Stomach (tissue), 9 donors: ENCODE data around the gene MUC12. TPM values are rescaled to one million over a fixed set of nuclear protein-coding genes. Genes with fewer than 3 reads are reported as not detected.

Experiments
- DNase-seq, 2 donors: peaks; one replicate each; pipeline versions ENCODE4 v3.0.0 to v3.0.0-alpha.2; 2013 to 2019
- H3K27ac ChIP-seq, 5 donors: fragments of 200-600 bp in 4 of 5; sonication (generic) in 4 of 5; one replicate each; pipeline ENCODE4 v1.5.1; 2013 to 2019; ENCODE audit warnings: mild to moderate bottlenecking in 1 of 5, moderate library complexity in 1 of 5
- H3K27me3 ChIP-seq, 3 donors: fragments of 200-600 bp; sonication (generic); one replicate each; pipeline ENCODE4 v1.5.1; 2017 to 2019; ENCODE audit warnings: mixed run types in 1 of 3
- H3K36me3 ChIP-seq, 4 donors: fragments of 200-600 bp; sonication (generic); 1 replicate in 3 of 4; 2 replicates in 1 of 4; pipeline ENCODE4 v1.5.1; 2016 to 2019
- H3K4me1 ChIP-seq, 4 donors: fragments of 200-600 bp; sonication (generic); one replicate each; pipeline ENCODE4 v1.5.1; 2016 to 2019
- H3K4me3 ChIP-seq, 4 donors: fragments of 200-600 bp; sonication (generic) in 3 of 4; one replicate each; pipeline ENCODE4 v1.5.1; 2016 to 2019; ENCODE audit warnings: mild to moderate bottlenecking in 1 of 4
- H3K9me3 ChIP-seq, 4 donors: fragments of 200-600 bp; sonication (generic); one replicate each; pipeline ENCODE4 v1.5.1; 2016 to 2019
- EP300 ChIP-seq: sonication (generic); formaldehyde crosslinking; IDR thresholded peaks from one replicate; pipeline ENCODE4 v1.6.1; 2017; ENCODE audit warnings: antibody characterized with exemption
- POLR2A ChIP-seq, 4 donors: fragments of 450-650 bp; IDR thresholded peaks; one replicate each; pipeline ENCODE4 v1.6.1; 2016; ENCODE audit warnings: antibody characterized with exemption in 4 of 4, control low read depth in 2 of 4, mild to moderate bottlenecking in 1 of 4, moderate library complexity in 1 of 4
- POLR2AphosphoS5 ChIP-seq, 3 donors: sonication (generic); formaldehyde crosslinking; IDR thresholded peaks; one replicate each; pipeline ENCODE4 v1.6.1; 2016; ENCODE audit warnings: antibody characterized with exemption in 3 of 3
- WGBS, 5 donors: extraction: QIAGEN DNeasy Blood & Tissue Kit in 3 of 5; methylation state at CpG; one replicate each; pipeline versions ENCODE4 v1.1.5 to v1.1.7; 2013 to 2018; 5-methylcytosine and 5-hydroxymethylcytosine counted together
- intact Hi-C: fragments of 100-400 bp; cut with DNase I; formaldehyde crosslinking; loops from one replicate; pipeline ENCODE4 v1.15.1; 2023; ENCODE audit warnings: low total_unique reads
- polyA plus RNA-seq, 3 donors: library from polyadenylated mRNA; stranded (reverse); fragments of 200-250 nt; gene quantifications; one replicate each; pipeline ENCODE4 v1.2.3, GENCODE V29; 2013
- total RNA-seq, 5 donors: library from RNA; depleted of rRNA; stranded (reverse); fragments of >200 nt; gene quantifications; one replicate each; pipeline versions ENCODE4 v1.1.0 to v1.2.3, GENCODE V29; 2014 to 2016
- TF ChIP-seq, protein P1 (sequence below), 7 experiments: fragments of 450-650 bp in 4 of 7; fragments of 200-600 bp in 3 of 7; sonication (generic) in 3 of 7; IDR thresholded peaks; one replicate each; pipeline ENCODE4 v1.5.1; 2016 to 2019; ENCODE audit warnings: antibody characterized with exemption in 7 of 7, control low read depth in 2 of 7, mild to moderate bottlenecking in 1 of 7
- donor health status: healthy with polysubstance abuse.
- donor health status: Bipolar disorder and iron deficiency.
- donor health status: healthy.

MUC12 gene
- total and polyA plus RNA-seq, 8 donors, result under 0.01 to 76.8 (median 1.4) TPM; not detected in 1

DNA sequence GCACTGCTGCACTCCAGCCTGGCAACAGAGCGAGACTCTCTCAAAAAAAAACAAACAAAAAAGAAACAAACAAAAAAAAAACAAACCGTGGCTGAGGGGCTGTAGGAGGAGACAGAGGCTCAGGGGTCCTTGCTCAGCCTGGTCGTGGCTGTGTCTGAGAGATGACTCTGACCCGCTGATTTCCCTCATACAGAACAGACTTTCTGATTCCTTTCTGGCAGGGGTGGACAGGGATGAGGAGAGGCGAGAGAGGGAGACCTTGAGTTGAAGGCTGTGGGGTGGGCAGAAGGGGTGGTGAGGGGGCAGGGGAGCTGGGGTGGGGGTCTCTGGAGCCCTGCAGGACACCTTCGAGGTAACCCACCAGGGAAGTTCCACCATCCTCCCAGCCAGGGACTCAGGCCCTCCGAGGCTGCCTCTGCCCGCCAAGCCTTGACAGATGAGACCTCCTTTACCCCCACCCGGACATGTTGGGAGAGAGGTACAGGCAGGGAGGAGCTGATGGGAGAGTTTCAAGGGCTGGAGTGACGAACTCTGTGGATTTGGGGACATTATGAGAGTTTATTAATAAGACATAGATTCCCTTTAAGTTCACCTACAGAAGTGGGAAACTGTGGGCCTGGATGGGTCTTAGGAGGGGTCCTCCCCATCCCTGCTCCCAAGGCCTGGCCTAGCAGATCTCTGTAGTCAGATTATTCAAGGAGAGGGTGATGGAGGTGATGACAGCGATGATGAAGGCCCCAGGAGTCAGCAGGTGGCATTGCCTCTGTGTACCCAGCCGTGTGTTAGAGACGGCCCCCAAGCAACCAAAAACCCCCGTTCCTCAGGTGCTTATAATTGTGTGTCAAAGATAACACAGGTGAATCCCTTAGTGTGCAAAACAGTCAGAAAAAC, 2.0 kb downstream of the MUC12 start:
- TF ChIP-seq POLR2A (IDR thresholded peaks at IDR 0.05) (no peak), EP300 (no peak), POLR2AphosphoS5 (IDR thresholded peaks at IDR 0.05) (no peak)
- TF ChIP-seq, protein P1, sequence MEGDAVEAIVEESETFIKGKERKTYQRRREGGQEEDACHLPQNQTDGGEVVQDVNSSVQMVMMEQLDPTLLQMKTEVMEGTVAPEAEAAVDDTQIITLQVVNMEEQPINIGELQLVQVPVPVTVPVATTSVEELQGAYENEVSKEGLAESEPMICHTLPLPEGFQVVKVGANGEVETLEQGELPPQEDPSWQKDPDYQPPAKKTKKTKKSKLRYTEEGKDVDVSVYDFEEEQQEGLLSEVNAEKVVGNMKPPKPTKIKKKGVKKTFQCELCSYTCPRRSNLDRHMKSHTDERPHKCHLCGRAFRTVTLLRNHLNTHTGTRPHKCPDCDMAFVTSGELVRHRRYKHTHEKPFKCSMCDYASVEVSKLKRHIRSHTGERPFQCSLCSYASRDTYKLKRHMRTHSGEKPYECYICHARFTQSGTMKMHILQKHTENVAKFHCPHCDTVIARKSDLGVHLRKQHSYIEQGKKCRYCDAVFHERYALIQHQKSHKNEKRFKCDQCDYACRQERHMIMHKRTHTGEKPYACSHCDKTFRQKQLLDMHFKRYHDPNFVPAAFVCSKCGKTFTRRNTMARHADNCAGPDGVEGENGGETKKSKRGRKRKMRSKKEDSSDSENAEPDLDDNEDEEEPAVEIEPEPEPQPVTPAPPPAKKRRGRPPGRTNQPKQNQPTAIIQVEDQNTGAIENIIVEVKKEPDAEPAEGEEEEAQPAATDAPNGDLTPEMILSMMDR (IDR thresholded peaks at IDR 0.05), result no peak

DNA sequence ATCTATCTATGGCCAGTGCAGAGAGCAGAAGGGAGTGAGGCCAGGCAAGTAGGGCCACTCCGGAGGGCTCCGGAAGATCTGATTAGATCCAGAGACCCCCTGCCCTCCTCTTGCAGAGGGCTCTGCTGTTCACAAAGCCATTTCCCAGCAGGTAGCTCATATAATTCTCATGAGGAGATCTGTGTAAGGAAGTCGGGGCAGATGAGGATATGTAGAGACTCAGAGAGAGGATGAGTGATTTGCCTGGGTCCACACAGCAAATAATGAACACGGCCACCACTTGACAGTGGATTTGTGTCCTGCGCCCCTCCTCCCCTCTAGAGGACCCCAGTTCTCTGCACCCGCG, 2.6 kb downstream of the MUC12 start:
- Histone ChIP-seq H3K27ac (no peak overlapping the region), H3K36me3 (no peaks in the 10 kb centered on the region), H3K9me3 (peaks cover 0 to 10% (median 8%) of the 10 kb centered on the region in 4 donors), H3K27me3 (peaks cover 6 to 73% (median 21%) of the 10 kb centered on the region in 3 donors), H3K4me1 (peaks cover 0 to 5% (median 2%) of the 10 kb centered on the region in 4 donors), H3K4me3 (no peak overlapping the region)
- no peak for DNase-seq
- no peak for TF ChIP-seq POLR2AphosphoS5 (IDR thresholded peaks at IDR 0.05)
- intact Hi-C loops, result no loop called here
- 43 to 50% (median 47%) methylated on average over 7 of the region's 7 CpGs for WGBS, 5 donors

More for the DNA sequence above, 2.0 kb downstream of the MUC12 start:
- intact Hi-C loops, result no loop called here
- Histone ChIP-seq H3K36me3 (no peaks in the 10 kb centered on the region), H3K4me3 (no peak overlapping the region), H3K27ac (no peak overlapping the region), H3K9me3 (peaks cover 0 to 10% (median 8%) of the 10 kb centered on the region in 4 donors), H3K27me3 (peaks cover 13 to 79% (median 27%) of the 10 kb centered on the region in 3 donors), H3K4me1 (peaks cover 5 to 11% (median 8%) of the 10 kb centered on the region in 4 donors)
- 41 to 52% (median 44%) methylated on average over 14 of the region's 14 CpGs for WGBS, 5 donors
- no peak for DNase-seq

DNA sequence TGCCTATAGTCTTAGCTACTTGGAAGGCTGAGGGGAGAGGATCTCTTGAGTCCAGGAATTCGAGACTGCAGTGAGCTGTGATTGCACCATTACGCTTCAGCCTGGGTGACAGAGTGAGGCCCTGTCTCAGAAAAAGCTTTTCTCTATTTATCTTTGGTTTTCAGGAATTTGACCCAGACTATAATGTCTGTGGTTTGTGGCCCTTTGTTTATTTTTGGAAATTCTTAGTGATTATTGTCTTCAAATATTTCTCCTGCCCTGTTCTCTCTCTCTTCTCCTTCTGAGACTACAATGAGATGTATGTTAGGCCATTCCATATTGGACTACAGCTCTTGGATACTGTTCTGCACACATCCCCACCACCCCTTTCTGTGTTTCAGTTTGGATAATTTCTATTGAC, 4.7 kb downstream of the MUC12 start:
- WGBS, 5 donors, result 59 to 86% (median 77%) methylated on average over 2 of the region's 2 CpGs
- no peak for DNase-seq
- intact Hi-C loops, result no loop called here
- no peak overlapping the region for H3K4me3 ChIP-seq
- no peaks in the 10 kb centered on the region for H3K36me3 ChIP-seq
- peaks cover 0 to 52% (median 9%) of the 10 kb centered on the region in 3 donors for H3K27me3 ChIP-seq
- H3K4me1 ChIP-seq, result no peaks in the 10 kb centered on the region
- TF ChIP-seq POLR2AphosphoS5 (IDR thresholded peaks at IDR 0.05) (no peak), POLR2A (IDR thresholded peaks at IDR 0.05) (no peak), EP300 (no peak)
- TF ChIP-seq, protein P1 (IDR thresholded peaks at IDR 0.05), result no peak
- no peak overlapping the region for H3K27ac ChIP-seq
- H3K9me3 ChIP-seq, result peaks cover 0 to 10% (median 8%) of the 10 kb centered on the region in 4 donors

DNA sequence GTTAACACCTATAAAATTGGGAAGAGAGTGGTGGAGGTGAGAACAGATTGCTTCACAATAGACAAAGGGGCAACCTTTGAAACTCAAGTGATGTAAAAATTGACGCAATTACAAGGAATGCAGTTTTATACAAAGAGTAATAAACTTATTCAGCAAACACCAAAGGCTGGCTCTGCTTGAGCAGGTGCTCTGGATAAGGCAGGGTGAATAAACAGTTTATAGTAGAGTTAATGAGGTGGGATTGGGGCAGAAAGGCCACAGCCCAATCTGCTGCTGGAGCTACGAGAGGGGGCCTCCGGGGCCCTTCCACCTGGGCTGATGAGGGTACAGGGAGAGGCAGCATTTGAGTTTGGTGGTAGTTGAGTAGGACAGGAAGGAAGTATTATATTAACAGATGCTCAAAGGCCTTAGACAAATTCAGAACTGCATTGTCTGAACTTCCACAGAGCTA, 6.0 kb downstream of the MUC12 start:
- Histone ChIP-seq H3K27me3 (peaks cover 0 to 39% (median 0%) of the 10 kb centered on the region in 3 donors), H3K4me1 (no peaks in the 10 kb centered on the region), H3K36me3 (no peaks in the 10 kb centered on the region), H3K9me3 (peaks cover 0 to 10% (median 8%) of the 10 kb centered on the region in 4 donors), H3K27ac (no peak overlapping the region), H3K4me3 (no peak overlapping the region)
- DNase-seq, result no peak
- no peak for TF ChIP-seq EP300
- TF ChIP-seq, protein P1 (IDR thresholded peaks at IDR 0.05), result no peak
- TF ChIP-seq POLR2A (IDR thresholded peaks at IDR 0.05), result no peak
- no peak for TF ChIP-seq POLR2AphosphoS5 (IDR thresholded peaks at IDR 0.05)
- intact Hi-C loops, result no loop called here
- WGBS, 5 donors, result 47 to 65% (median 56%) methylated on average over 3 of the region's 3 CpGs
